ENCODE results near the gene FAAP20.

FAAP20 gene

GRCh38 chr1:2199042-2199810, 4.7 kb upstream of the FAAP20 start (continued):
- TF ChIP-seq PRDM6 (tag by site-specific recombination; IDR thresholded peaks at IDR 0.05) (no peak), GLIS2 (tag by site-specific recombination; IDR thresholded peaks at IDR 0.05) (peak; percentile 75), BCL11B (tag by site-specific recombination; IDR thresholded peaks at IDR 0.05; ENCODE audit: low read depth) (no peak), ZNF76 (tag by site-specific recombination; IDR thresholded peaks at IDR 0.05; ENCODE audit: borderline replicate concordance, low read depth) (peak; percentile 64; the same call in 1 of the 2 replicates), ZNF580 (tag by site-specific recombination; IDR thresholded peaks at IDR 0.05) (no peak), GLI4 (tag by site-specific recombination; IDR thresholded peaks at IDR 0.05) (no peak), PRDM1 (tag by site-specific recombination; IDR thresholded peaks at IDR 0.05) (no peak), ZNF175 (tag by site-specific recombination; IDR thresholded peaks at IDR 0.05) (no peak), SP2 (tag by site-specific recombination; IDR thresholded peaks at IDR 0.05) (peak; percentile 84), SETDB1 (IDR thresholded peaks at IDR 0.05; ENCODE audit: insufficient read length, low read length) (no peak), TCF7L2 (IDR thresholded peaks at IDR 0.05; ENCODE audit: borderline replicate concordance, low read depth, low read length) (no peak), ZNF518A (tag by site-specific recombination; conservative IDR thresholded peaks at IDR 0.05; ENCODE audit: low read depth) (no peak), ZBTB8A (tag by site-specific recombination; IDR thresholded peaks at IDR 0.05) (peak; percentile 85), ZBTB48 (tag by site-specific recombination; IDR thresholded peaks at IDR 0.05) (peak; percentile 45; the same call in 1 of the 2 replicates), SCRT1 (tag by site-specific recombination; IDR thresholded peaks at IDR 0.05; ENCODE audit: borderline replicate concordance) (no peak), TRIM28 (IDR thresholded peaks at IDR 0.05; ENCODE audit: borderline replicate concordance, low read length) (no peak), PRDM10 (tag by site-specific recombination; IDR thresholded peaks at IDR 0.05) (peak; percentile 33; the same call in 1 of the 2 replicates), SALL2 (tag by site-specific recombination; IDR thresholded peaks at IDR 0.05; ENCODE audit: borderline replicate concordance) (no peak), ZFP37 (tag by site-specific recombination; IDR thresholded peaks at IDR 0.05) (no peak), ZNF623 (tag by site-specific recombination; IDR thresholded peaks at IDR 0.05) (no peak), ZNF548 (tag by site-specific recombination; IDR thresholded peaks at IDR 0.05) (no peak), ZNF629 (tag by site-specific recombination; IDR thresholded peaks at IDR 0.05) (peak; percentile 13; the same call in 1 of the 2 replicates), ZNF18 (tag by site-specific recombination; IDR thresholded peaks at IDR 0.05) (0 out of 2 replicates have a peak, but pooled peaks have one; percentile 44), ZNF585B (tag by site-specific recombination; IDR thresholded peaks at IDR 0.05) (no peak), ZNF23 (tag by site-specific recombination; IDR thresholded peaks at IDR 0.05; ENCODE audit: borderline replicate concordance) (no peak), ZNF121 (tag by site-specific recombination; IDR thresholded peaks at IDR 0.05) (no peak), ZNF600 (tag by site-specific recombination; IDR thresholded peaks at IDR 0.05) (peak; percentile 19; the same call in 1 of the 2 replicates), ZNF138 (tag by site-specific recombination; IDR thresholded peaks at IDR 0.05; ENCODE audit: borderline replicate concordance) (no peak)
